ENCODE data around the gene AMZ2.

DNA sequence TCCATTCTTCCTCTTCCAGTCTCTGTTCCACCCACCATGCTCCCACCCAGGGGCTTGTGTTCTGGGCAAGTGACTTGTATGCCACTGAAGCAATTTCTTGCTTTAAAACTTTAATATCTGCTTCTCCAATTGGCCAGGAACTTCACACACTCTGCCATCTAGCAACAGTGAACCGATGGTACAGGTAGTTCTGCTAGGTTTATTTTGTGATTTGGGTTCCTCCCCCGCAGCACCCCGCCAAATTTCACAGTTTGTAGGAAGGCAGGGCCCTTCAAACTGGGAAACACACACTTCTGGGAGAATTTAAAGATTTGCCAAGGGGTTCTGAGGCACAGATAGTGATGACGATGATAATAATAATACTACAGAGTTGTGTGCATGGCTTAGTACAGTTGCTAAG, 46.8 kb downstream of the AMZ2 start:
- TF ChIP-seq, protein P1, sequence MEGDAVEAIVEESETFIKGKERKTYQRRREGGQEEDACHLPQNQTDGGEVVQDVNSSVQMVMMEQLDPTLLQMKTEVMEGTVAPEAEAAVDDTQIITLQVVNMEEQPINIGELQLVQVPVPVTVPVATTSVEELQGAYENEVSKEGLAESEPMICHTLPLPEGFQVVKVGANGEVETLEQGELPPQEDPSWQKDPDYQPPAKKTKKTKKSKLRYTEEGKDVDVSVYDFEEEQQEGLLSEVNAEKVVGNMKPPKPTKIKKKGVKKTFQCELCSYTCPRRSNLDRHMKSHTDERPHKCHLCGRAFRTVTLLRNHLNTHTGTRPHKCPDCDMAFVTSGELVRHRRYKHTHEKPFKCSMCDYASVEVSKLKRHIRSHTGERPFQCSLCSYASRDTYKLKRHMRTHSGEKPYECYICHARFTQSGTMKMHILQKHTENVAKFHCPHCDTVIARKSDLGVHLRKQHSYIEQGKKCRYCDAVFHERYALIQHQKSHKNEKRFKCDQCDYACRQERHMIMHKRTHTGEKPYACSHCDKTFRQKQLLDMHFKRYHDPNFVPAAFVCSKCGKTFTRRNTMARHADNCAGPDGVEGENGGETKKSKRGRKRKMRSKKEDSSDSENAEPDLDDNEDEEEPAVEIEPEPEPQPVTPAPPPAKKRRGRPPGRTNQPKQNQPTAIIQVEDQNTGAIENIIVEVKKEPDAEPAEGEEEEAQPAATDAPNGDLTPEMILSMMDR (IDR thresholded peaks at IDR 0.05; ENCODE audit: insufficient read depth, low read depth, low read length), result no peak
- no peak for TF ChIP-seq EZH2 (IDR thresholded peaks at IDR 0.05; ENCODE audit: insufficient read depth, low read length)

Measured in astrocyte (in vitro differentiated cells and primary cell).